Dendritic cell treated with granulocyte-macrophage colony-stimulating factor and Interleukin-4, amounts not matched to agents 40 ng/mL and 50 ng/mL, for 4 days (primary cell): Measurements from ENCODE around the gene DMRTC2.

Experiments used
- H3K27ac Mint-ChIP-seq: one replicate; pipeline ENCODE4 v1.8.0; 2022; ENCODE audit warnings: mild to moderate bottlenecking, mixed read lengths
- H3K27me3 Mint-ChIP-seq: one replicate; pipeline ENCODE4 v1.8.0; 2022; ENCODE audit warnings: mild to moderate bottlenecking, mixed read lengths
- H3K36me3 Mint-ChIP-seq: one replicate; pipeline ENCODE4 v1.8.0; 2022; ENCODE audit warnings: low read depth, mixed read lengths
- H3K4me1 Mint-ChIP-seq: one replicate; pipeline ENCODE4 v1.8.0; 2022; ENCODE audit warnings: low read depth, mixed read lengths
- H3K4me3 Mint-ChIP-seq: one replicate; pipeline ENCODE4 v1.8.0; 2022; ENCODE audit warnings: mild to moderate bottlenecking, moderate library complexity, mixed read lengths
- H3K9me3 Mint-ChIP-seq: one replicate; pipeline ENCODE4 v1.8.0; 2022; ENCODE audit warnings: mixed read lengths
- intact Hi-C: fragments of 100-400 bp; cut with micrococcal nuclease; formaldehyde crosslinking; loops from one replicate; pipeline ENCODE4 v1.15.0; 2022

The DMRTC2 gene

DNA sequence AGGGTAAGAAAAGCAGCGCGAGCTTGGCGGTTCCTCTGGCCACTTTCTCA is at the start of gene DMRTC2:
Gene DMRTC2 (plus strand): TSS at position 42 of the 50 bp plus-strand sequence. CDS start 2,387 bp downstream, outside the sequence.
- Mint-ChIP-seq H3K36me3 (no peaks in the 10 kb centered on the region), H3K4me3 (no peak within 1 kb of the TSS), H3K27ac (no peak within 1 kb of the TSS), H3K9me3 (peaks cover 6% of the 10 kb centered on the region), H3K4me1 (peaks cover 5% of the 10 kb centered on the region), H3K27me3 (peaks cover 17% of the 10 kb centered on the region)
- intact Hi-C loops, result no loop called here

DNA sequence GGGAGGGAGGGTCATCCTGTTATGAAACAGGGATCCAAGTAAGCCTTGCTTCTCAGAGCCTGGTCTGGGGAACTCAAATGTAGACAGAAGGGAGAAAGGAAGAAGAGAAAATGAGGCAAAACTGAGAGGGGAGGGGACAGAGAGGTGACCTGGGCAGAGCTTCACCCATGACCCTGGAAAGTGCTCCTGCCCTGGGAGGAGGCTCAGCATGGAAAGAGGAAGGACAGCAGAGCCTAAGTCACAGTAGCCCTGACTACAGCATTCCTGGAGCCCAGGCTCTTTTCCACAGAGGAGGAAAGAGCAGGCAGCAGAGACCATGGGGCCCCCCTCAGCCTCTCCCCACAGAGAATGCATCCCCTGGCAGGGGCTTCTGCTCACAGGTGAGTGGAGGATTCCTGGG is 48.5 kb upstream of the DMRTC2 start, which contains the start of gene CEACAM3:
Gene CEACAM3 (plus strand): TSS at position 226 of the 400 bp plus-strand sequence. CDS start 91 bp downstream, at position 317.
- H3K27ac Mint-ChIP-seq, result peak within 1 kb of the TSS; percentile 76
- peak within 1 kb of the TSS; percentile 65 for H3K4me3 Mint-ChIP-seq
- intact Hi-C loops, result no loop called here
- peaks cover 11% of the 10 kb centered on the region for H3K9me3 Mint-ChIP-seq
- H3K27me3 Mint-ChIP-seq, result peaks cover 16% of the 10 kb centered on the region
- H3K36me3 Mint-ChIP-seq, result peaks cover 19% of the 10 kb centered on the region
- peaks cover 80% of the 10 kb centered on the region for H3K4me1 Mint-ChIP-seq

DNA sequence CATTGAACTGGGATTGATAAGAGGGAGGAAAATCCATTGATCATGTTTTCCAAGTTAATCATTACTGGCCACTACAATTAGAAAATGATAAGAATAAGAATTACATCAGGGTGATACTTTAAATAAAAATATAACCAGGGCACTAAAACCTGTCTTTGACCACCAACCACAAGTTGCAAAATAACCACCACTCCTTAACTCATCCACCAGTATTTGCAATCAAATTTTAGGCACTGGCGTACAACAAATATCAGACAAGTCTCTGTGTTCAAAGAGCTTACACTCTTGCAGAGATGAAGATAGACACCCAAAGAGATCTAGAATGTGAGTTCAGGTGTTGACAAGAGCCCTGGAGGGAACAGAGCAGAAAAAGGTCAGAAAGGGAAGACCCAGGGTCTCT is 47.9 kb upstream of the DMRTC2 start:
- H3K27ac Mint-ChIP-seq, result peak overlapping the region; percentile 76
- intact Hi-C loops, result no loop called here

DNA sequence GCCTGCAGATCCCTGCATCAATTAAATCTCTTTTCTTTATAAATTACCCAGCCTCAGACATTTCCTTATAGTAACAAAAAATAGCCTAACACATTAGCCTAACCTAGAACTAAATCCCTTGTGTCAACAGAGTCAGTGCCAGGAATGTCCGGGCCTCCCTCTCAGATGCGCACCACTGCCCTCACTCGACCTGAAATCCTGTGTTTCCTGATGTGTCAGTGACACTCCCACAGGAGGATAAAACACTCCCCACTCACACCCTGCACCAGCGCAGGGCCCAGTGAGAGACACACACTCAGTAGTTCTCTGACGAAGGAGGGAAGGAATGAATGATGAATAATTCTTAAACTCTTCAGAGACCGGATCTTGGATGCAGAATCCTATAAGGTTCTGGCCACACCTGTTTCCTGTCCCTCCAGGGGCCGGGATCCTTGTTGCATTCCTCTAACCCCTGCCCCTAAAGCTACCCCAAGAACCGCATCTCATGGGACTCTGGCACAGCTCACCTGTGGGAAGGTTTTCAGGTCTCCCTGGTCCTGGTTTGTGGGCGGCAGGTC is 45.3 kb upstream of the DMRTC2 start:
- Mint-ChIP-seq H3K27me3 (peaks cover 1% of the 10 kb centered on the region), H3K36me3 (peaks cover 21% of the 10 kb centered on the region), H3K9me3 (peaks cover 14% of the 10 kb centered on the region), H3K4me1 (peaks cover 93% of the 10 kb centered on the region), H3K4me3 (peak overlapping the region; percentile 1), H3K27ac (peak overlapping the region; percentile 70)
- intact Hi-C loops, result no loop called here

More for the DNA sequence above, 47.9 kb upstream of the DMRTC2 start:
- Mint-ChIP-seq H3K4me3 (peak overlapping the region; percentile 65), H3K36me3 (peaks cover 21% of the 10 kb centered on the region), H3K4me1 (peaks cover 86% of the 10 kb centered on the region), H3K27me3 (peaks cover 12% of the 10 kb centered on the region), H3K9me3 (peaks cover 14% of the 10 kb centered on the region)

DNA sequence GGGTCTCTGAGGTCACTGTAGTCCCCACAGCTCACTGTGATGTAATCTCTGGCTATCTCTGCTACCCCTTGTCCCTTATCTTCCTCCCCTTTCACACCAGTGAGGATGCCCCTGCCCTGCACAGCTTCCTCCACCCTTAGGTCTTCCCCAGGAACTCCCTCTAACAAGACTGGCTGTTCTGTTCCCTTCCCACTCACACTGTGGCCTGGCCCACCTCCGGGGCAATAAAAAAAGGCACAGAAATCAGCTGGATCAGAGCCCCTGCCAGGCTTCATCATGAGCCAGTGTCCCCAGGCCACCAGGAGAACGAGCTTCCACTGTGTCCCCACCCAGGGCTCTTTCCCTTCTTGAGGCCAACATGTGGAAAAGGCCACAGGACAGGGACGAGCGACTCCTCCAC is 43.8 kb upstream of the DMRTC2 start:
- H3K9me3 Mint-ChIP-seq, result peaks cover 14% of the 10 kb centered on the region
- H3K27me3 Mint-ChIP-seq, result peaks cover 1% of the 10 kb centered on the region
- H3K36me3 Mint-ChIP-seq, result peaks cover 28% of the 10 kb centered on the region
- H3K27ac Mint-ChIP-seq, result peak overlapping the region; percentile 92
- intact Hi-C loops, result no loop called here
- H3K4me1 Mint-ChIP-seq, result peaks cover 92% of the 10 kb centered on the region
- peak overlapping the region; percentile 18 for H3K4me3 Mint-ChIP-seq

DNA sequence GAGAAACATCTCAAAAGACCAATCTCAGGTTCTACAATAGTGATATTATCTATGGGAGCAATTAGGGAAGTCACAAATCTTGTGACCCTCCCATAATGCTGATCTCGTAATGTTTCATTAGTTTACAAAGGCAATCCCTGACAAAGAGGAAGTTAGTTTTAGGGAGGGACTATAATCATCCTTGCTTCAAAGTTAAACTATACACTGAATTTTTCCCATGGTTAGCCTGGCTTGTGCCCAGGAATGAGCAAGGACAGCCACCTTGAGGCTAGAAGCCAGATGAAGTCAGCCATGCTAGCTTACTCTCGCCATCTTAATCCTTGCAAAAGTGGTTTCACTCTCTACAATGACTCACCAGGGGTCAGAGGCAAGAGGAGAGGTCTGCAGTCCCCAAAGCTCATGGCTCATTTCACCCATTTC is 43.0 kb upstream of the DMRTC2 start:
- H3K4me3 Mint-ChIP-seq, result peak overlapping the region; percentile 34
- intact Hi-C loops, result no loop called here
- peaks cover 36% of the 10 kb centered on the region for H3K36me3 Mint-ChIP-seq
- H3K27ac Mint-ChIP-seq, result peak overlapping the region; percentile 92
- H3K27me3 Mint-ChIP-seq, result peaks cover 1% of the 10 kb centered on the region
- peaks cover 14% of the 10 kb centered on the region for H3K9me3 Mint-ChIP-seq
- peaks cover 92% of the 10 kb centered on the region for H3K4me1 Mint-ChIP-seq

DNA sequence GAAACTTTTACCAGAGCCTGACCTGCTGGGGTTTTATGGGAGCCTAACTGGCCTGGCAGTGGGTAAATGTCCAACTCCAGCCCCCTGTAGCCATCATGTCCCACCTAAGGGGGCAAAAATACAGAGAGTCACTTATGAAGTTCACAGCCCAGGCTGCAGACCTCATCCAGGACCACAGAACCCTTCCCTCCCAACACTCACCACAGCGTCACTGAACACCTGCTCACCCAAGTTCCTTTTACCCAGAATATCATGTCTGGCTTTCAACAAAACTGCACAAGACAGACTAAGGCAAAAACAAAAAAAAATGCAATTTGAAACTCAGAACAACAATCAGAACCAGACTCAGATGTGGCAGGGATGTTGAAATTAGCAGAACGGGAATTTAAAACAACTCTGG is 42.1 kb upstream of the DMRTC2 start:
- Mint-ChIP-seq H3K36me3 (peaks cover 45% of the 10 kb centered on the region), H3K27me3 (peaks cover 1% of the 10 kb centered on the region), H3K4me1 (peaks cover 92% of the 10 kb centered on the region), H3K4me3 (no peak overlapping the region), H3K9me3 (peaks cover 14% of the 10 kb centered on the region), H3K27ac (peak overlapping the region; percentile 92)
- intact Hi-C loops, result no loop called here

DNA sequence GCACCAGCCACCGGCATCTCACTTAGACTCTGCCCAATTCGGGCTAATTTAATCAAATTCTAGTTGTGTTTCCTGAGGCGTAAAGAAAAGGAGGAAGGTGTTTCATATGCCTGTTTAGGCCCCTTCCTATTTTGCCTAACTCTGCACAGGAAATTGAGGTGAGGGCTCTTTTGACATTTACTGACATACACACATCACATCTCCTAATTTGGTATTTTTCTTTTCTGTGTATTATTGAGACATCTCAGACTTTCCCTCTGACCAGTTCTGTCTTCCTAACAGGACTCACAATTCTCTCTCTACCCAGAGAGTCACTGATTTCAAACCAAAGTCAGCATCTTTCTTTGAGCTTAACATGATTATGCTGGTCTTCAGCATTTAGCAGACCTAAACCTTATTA is 40.5 kb upstream of the DMRTC2 start:
- no peak overlapping the region for H3K4me3 Mint-ChIP-seq
- no peak overlapping the region for H3K27ac Mint-ChIP-seq
- H3K9me3 Mint-ChIP-seq, result peaks cover 14% of the 10 kb centered on the region
- peaks cover 47% of the 10 kb centered on the region for H3K36me3 Mint-ChIP-seq
- intact Hi-C loops, result no loop called here
- H3K4me1 Mint-ChIP-seq, result peaks cover 92% of the 10 kb centered on the region
- H3K27me3 Mint-ChIP-seq, result peaks cover 1% of the 10 kb centered on the region

DNA sequence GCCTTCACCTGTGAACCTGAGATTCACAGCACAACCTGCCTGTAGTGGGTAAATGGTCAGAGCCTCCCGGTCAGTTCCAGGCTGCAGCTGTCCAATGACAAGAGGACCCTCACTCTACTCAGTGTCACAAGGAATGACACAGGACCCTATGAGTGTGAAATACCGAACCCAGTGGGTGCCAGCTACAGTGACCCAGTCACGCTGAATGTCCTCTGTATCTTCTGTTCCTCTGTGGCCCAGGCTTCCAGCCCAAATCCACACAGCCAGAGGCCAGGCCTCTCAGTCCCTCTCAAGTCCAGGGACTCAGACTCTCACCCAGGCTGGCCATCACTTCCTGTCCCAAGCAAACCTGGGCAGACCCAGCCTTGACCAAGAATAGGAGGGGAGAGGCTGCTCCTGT is 37.7 kb upstream of the DMRTC2 start:
- Mint-ChIP-seq H3K4me1 (peaks cover 92% of the 10 kb centered on the region), H3K27ac (peak overlapping the region; percentile 84), H3K36me3 (peaks cover 30% of the 10 kb centered on the region), H3K9me3 (no peaks in the 10 kb centered on the region), H3K27me3 (no peaks in the 10 kb centered on the region), H3K4me3 (no peak overlapping the region)
- intact Hi-C loops, result no loop called here

DNA sequence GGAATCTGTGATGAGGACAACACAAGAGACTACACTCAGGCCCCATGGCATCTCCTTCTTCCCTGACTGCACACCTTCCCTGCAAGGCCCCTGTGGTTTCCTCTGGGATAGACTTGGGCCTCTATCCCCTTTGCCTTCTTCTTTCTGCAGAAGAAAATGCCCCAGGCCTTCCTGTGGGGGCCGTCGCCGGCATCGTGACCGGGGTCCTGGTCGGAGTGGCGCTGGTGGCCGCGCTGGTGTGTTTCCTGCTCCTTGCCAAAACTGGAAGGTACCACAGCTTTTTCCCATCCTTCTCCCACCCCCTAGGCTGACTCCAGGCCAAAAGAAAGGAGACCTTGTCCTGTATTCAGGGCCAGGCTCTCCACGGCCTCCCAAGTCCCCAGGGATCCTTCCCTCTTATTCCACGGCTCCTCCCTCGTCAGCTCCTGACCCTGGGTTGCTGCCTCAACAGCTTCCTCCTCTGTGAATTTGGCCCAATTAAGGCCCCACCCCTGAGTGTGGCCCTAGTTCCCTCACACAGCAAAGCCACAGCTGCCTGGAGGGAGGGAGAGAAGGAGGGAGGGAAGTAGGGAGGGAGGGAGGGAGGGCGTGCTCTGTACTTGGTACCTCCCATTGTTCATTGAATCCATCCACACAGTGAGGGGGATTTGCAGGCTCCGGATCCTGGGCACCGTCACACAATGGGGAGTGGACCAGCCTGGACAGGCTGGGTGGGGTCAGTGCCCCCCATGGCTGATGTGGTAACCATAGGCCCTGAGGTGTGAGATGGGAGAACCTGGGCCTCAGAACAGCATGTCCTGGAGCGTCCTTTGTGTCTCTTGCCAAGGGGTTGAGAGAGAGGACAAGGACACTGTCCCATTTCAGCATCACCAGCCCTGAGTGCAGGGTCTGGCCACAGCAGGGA is 35.9 kb upstream of the DMRTC2 start:
- Mint-ChIP-seq H3K27ac (peak overlapping the region; percentile 84), H3K4me3 (peak overlapping the region; percentile 54)
- intact Hi-C loops, result no loop called here

DNA sequence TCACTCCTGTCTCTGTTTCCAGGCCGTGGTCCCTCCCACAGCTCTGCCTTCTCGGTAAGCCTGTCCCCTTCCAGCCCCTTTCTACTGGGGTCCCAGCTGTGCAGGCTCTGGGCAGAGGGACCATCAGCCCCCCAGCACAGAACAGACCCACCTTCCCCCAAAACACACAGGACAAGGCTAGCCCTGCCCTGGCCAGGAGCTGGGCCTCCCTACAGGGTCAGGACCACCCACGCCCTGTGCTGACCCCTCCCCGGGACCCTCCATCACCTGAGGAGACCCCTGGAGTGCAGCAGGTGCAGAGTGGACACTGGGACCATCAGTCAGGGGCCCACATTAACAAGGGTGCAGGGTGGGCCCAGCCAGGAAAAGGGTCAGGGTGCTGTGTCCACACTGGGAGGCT is 34.5 kb upstream of the DMRTC2 start:
- Mint-ChIP-seq H3K4me1 (peaks cover 90% of the 10 kb centered on the region), H3K27ac (peak overlapping the region; percentile 84), H3K36me3 (peaks cover 30% of the 10 kb centered on the region), H3K27me3 (no peaks in the 10 kb centered on the region), H3K4me3 (peak overlapping the region; percentile 39), H3K9me3 (no peaks in the 10 kb centered on the region)
- intact Hi-C loops, result no loop called here

More for the DNA sequence above, 35.9 kb upstream of the DMRTC2 start:
- H3K9me3 Mint-ChIP-seq, result no peaks in the 10 kb centered on the region
- peaks cover 90% of the 10 kb centered on the region for H3K4me1 Mint-ChIP-seq
- peaks cover 30% of the 10 kb centered on the region for H3K36me3 Mint-ChIP-seq
- H3K27me3 Mint-ChIP-seq, result no peaks in the 10 kb centered on the region

DNA sequence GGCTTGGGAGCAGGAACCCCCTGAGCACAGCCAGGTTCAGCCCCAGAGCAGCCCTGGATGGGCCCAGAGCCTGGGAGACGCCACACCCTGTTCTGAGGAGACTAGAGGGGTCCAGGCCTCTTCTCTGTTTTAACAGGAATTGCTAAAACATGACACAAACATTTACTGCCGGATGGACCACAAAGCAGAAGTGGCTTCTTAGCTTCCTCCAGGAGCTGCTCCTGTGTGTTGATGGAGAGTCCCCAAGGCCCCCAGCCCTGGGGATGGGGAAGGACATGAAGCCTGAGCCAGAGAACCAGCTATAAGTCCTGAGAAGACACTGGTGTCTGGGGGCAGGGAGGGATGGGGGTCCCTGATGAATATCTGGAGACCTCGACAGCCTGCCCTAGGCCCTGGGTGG is 33.8 kb upstream of the DMRTC2 start:
- peak overlapping the region; percentile 84 for H3K27ac Mint-ChIP-seq
- H3K4me3 Mint-ChIP-seq, result peak overlapping the region; percentile 31
- H3K27me3 Mint-ChIP-seq, result no peaks in the 10 kb centered on the region
- peaks cover 83% of the 10 kb centered on the region for H3K4me1 Mint-ChIP-seq
- intact Hi-C loops, result no loop called here
- peaks cover 23% of the 10 kb centered on the region for H3K36me3 Mint-ChIP-seq
- no peaks in the 10 kb centered on the region for H3K9me3 Mint-ChIP-seq

DNA sequence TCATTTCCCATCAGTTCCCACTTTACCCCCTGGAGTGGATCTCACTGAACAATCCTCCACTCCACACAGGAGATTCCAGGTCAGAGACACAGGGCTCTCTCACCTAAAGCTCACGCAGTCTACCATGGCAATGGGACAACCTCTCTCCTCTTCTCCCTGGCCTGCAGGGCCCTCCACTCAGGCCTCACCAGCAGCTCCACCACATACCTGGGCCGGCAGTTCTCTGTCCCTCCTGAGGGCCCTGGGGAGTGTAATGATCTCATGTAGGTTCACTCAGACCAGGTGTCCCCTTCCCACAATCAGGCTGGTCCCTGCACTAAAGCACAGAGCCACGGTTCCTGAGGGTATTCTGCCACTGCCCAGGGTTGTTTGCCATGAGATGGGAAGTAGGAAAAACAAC is 32.9 kb upstream of the DMRTC2 start:
- Mint-ChIP-seq H3K27ac (peak overlapping the region; percentile 84), H3K4me1 (peaks cover 74% of the 10 kb centered on the region), H3K27me3 (peaks cover 2% of the 10 kb centered on the region), H3K4me3 (no peak overlapping the region), H3K36me3 (peaks cover 13% of the 10 kb centered on the region), H3K9me3 (no peaks in the 10 kb centered on the region)
- intact Hi-C loops, result no loop called here

DNA sequence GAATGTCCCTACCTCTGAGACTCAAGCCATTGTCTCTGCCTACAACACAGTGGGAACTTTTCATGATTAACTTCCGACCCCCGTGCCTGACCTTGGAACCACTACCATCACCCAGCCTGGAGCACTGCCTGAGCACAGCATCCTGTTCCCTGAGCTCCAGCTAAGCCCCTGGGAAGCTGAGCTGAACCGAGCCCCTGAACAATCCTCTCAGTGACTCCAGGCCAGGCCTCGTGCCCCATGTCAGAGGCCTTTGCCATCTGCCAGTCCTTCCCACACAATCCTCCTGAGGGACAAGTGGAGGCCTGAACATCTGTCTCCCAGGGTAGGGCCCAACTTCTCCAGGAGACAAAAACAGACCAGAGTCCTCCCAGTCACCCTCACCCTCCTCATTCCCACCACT is 30.9 kb upstream of the DMRTC2 start:
- intact Hi-C loops, result no loop called here
- Mint-ChIP-seq H3K4me3 (no peak overlapping the region), H3K9me3 (no peaks in the 10 kb centered on the region), H3K27ac (no peak overlapping the region), H3K4me1 (peaks cover 55% of the 10 kb centered on the region), H3K27me3 (peaks cover 3% of the 10 kb centered on the region), H3K36me3 (no peaks in the 10 kb centered on the region)

DNA sequence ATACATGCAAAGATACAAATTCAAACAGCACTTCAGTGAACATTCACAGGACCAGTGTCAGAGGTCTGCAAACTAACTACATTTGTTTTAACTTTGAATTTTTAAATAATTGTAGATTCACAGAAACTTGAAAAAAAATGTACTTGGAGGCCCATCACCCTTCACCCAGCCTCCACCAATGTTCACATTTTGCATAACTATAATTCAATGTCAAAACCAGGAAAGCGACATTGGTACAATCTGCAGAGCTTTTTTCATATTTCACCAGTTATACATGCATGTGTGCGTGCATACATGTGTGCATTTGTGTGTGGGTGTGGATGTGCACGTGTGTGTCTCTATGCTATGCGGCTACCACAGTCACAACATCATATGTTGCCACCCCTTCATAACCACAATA is 29.5 kb upstream of the DMRTC2 start:
- Mint-ChIP-seq H3K4me3 (no peak overlapping the region), H3K36me3 (no peaks in the 10 kb centered on the region), H3K27me3 (peaks cover 3% of the 10 kb centered on the region), H3K27ac (no peak overlapping the region), H3K4me1 (peaks cover 41% of the 10 kb centered on the region), H3K9me3 (no peaks in the 10 kb centered on the region)
- intact Hi-C loops, result no loop called here
